Tibial artery (tissue), 4 donors: ENCODE measurements around the gene FBXL7.

ENCODE experiments used
- DNase-seq, 2 donors: peaks; one replicate each; pipeline ENCODE4 v3.0.0-alpha.2; 2019
- H3K27ac ChIP-seq, 2 donors: fragments of 200-600 bp; sonication (generic) in 1 of 2; 1 replicate in 1 of 2; 2 replicates in 1 of 2; pipeline ENCODE4 v1.5.1; 2018 to 2019; ENCODE audit warnings: mild to moderate bottlenecking in 1 of 2
- H3K27me3 ChIP-seq, 2 donors: fragments of 200-600 bp; sonication (generic) in 1 of 2; one replicate each; pipeline versions ENCODE4 v1.5.1 to v1.6.0; 2016 to 2019
- H3K36me3 ChIP-seq, 3 donors: fragments of 200-600 bp; sonication (generic) in 2 of 3; one replicate each; pipeline ENCODE4 v1.5.1; 2016 to 2019; ENCODE audit warnings: mild to moderate bottlenecking in 2 of 3
- H3K4me1 ChIP-seq, 4 donors: fragments of 200-600 bp; sonication (generic) in 2 of 4; 1 replicate in 3 of 4; 2 replicates in 1 of 4; pipeline ENCODE4 v1.5.1; 2016 to 2019
- H3K4me3 ChIP-seq, 2 donors: fragments of 200-600 bp; sonication (generic) in 1 of 2; 1 replicate in 1 of 2; 2 replicates in 1 of 2; pipeline ENCODE4 v1.5.1; 2018 to 2019; ENCODE audit warnings: mild to moderate bottlenecking in 2 of 2
- H3K9me3 ChIP-seq, 3 donors: fragments of 200-600 bp; sonication (generic) in 1 of 3; one replicate each; pipeline ENCODE4 v1.5.1; 2016 to 2019
- CTCF ChIP-seq, 2 experiments: fragments of 200-600 bp in 1 of 2; fragments of 450-650 bp in 1 of 2; IDR thresholded peaks; one replicate each; pipeline ENCODE4 v1.5.1; 2017 to 2019; ENCODE audit warnings: antibody characterized with exemption in 2 of 2, mild to moderate bottlenecking in 1 of 2, moderate library complexity in 1 of 2
- intact Hi-C: fragments of 100-400 bp; cut with DNase I; formaldehyde crosslinking; loops from one replicate; pipeline ENCODE4 v1.15.0; 2023; ENCODE audit warnings: low total_unique reads

Gene FBXL7

GRCh38 chr5:15786884-15787283, 286.9 kb downstream of the FBXL7 start:
- Histone ChIP-seq H3K9me3 (no peaks in the 10 kb centered on the region), H3K27me3 (no peaks in the 10 kb centered on the region), H3K4me3 (no peak overlapping the region), H3K4me1 (peaks cover 0 to 23% (median 0%) of the 10 kb centered on the region in 4 donors), H3K36me3 (no peaks in the 10 kb centered on the region), H3K27ac (no peak overlapping the region)
- no peak for DNase-seq
- TF ChIP-seq CTCF (IDR thresholded peaks at IDR 0.05), result no peak
- intact Hi-C loops, result no loop called here

GRCh38 chr5:15787681-15788080, 287.7 kb downstream of the FBXL7 start:
- H3K27ac ChIP-seq, result no peak overlapping the region
- H3K36me3 ChIP-seq, result no peaks in the 10 kb centered on the region
- no peak for DNase-seq
- no peak overlapping the region for H3K4me3 ChIP-seq
- no peaks in the 10 kb centered on the region for H3K27me3 ChIP-seq
- intact Hi-C loops, result no loop called here
- no peaks in the 10 kb centered on the region for H3K9me3 ChIP-seq
- H3K4me1 ChIP-seq, result peaks cover 0 to 23% (median 0%) of the 10 kb centered on the region in 4 donors
- no peak for TF ChIP-seq CTCF (IDR thresholded peaks at IDR 0.05)

GRCh38 chr5:15789642-15790041, 289.7 kb downstream of the FBXL7 start:
- Histone ChIP-seq H3K4me3 (no peak overlapping the region), H3K9me3 (no peaks in the 10 kb centered on the region), H3K36me3 (no peaks in the 10 kb centered on the region), H3K27me3 (no peaks in the 10 kb centered on the region), H3K4me1 (peaks cover 0 to 31% (median 5%) of the 10 kb centered on the region in 4 donors), H3K27ac (no peak overlapping the region)
- no peak for DNase-seq
- TF ChIP-seq CTCF (IDR thresholded peaks at IDR 0.05), result no peak
- intact Hi-C loops, result loop anchor here (5.0 kb wide), 1 partner anchor 287 kb away; the partner anchor contains the start of gene FBXL7

- Histone ChIP-seq H3K27me3 (no peaks in the 10 kb centered on the region), H3K27ac (no peak overlapping the region), H3K9me3 (no peaks in the 10 kb centered on the region), H3K36me3 (no peaks in the 10 kb centered on the region), H3K4me1 (peaks cover 0 to 36% (median 6%) of the 10 kb centered on the region in 4 donors), H3K4me3 (no peak overlapping the region)
- no peak for DNase-seq
- TF ChIP-seq CTCF (IDR thresholded peaks at IDR 0.05), result no peak
- intact Hi-C loops, result loop anchor here (5.0 kb wide), 1 partner anchor 288 kb away; the partner anchor contains the start of gene FBXL7
These were observed 290.6 kb downstream of the FBXL7 start for GRCh38 chr5:15790446-15791018.

- Histone ChIP-seq H3K36me3 (no peaks in the 10 kb centered on the region), H3K4me1 (peaks cover 0 to 34% (median 6%) of the 10 kb centered on the region in 4 donors), H3K27ac (no peak overlapping the region), H3K27me3 (no peaks in the 10 kb centered on the region), H3K9me3 (no peaks in the 10 kb centered on the region), H3K4me3 (no peak overlapping the region)
- no peak for TF ChIP-seq CTCF (IDR thresholded peaks at IDR 0.05)
- intact Hi-C loops, result loop anchor here (5.0 kb wide), 1 partner anchor 289 kb away; the partner anchor contains the start of gene FBXL7
- DNase-seq, result no peak
These were observed 291.3 kb downstream of the FBXL7 start for GRCh38 chr5:15791274-15791673.
